HFFc6 (cell line): Measurements from ENCODE around the gene SLC2A9. TPM values are rescaled to one million over a fixed set of nuclear protein-coding genes. Genes with fewer than 3 reads are reported as not detected.

Experiments
- DNase-seq: peaks from one replicate; pipeline ENCODE4 v3.0.0-alpha.2; 2018
- H3K27ac Mint-ChIP-seq: 2 replicates; pipeline ENCODE4 v1.8.0; 2020; ENCODE audit warnings: mild to moderate bottlenecking, mixed read lengths
- H3K27me3 Mint-ChIP-seq: 2 replicates; pipeline ENCODE4 v1.8.0; 2021; ENCODE audit warnings: mild to moderate bottlenecking, moderate library complexity, mixed read lengths; ENCODE audit not compliant: insufficient read depth
- H3K36me3 Mint-ChIP-seq: 2 replicates; pipeline ENCODE4 v1.8.0; 2021; ENCODE audit warnings: low read depth, mixed read lengths
- H3K4me1 Mint-ChIP-seq: 2 replicates; pipeline ENCODE4 v1.8.0; 2020; ENCODE audit warnings: low read depth, mixed read lengths
- H3K4me3 Mint-ChIP-seq: 2 replicates; pipeline ENCODE4 v1.8.0; 2020; ENCODE audit warnings: mild to moderate bottlenecking, moderate library complexity, mixed read lengths
- H3K9me3 Mint-ChIP-seq: 2 replicates; pipeline ENCODE4 v1.8.0; 2020; ENCODE audit warnings: mild to moderate bottlenecking, mixed read lengths
- total RNA-seq, 6 experiments: library from RNA; stranded (reverse); fragmentation: NEBNext Ultra II Directional; extraction: Animal tissue kit (Norgen Biotek cat#: 25700); gene quantifications; 2 replicates in 1 of 6; 3 replicates in 5 of 6; pipeline ENCODE4 v1.2.3, GENCODE V29; 2021
- TF ChIP-seq, protein P1 (sequence below): fragments of 200-600 bp; sonication (generic); IDR thresholded peaks from 2 replicates; pipeline ENCODE4 v1.5.0; 2021; ENCODE audit warnings: antibody characterized with exemption, mild to moderate bottlenecking

The SLC2A9 gene
- total RNA-seq, 6 experiments from 2014 or later: 1.3 to 2.0 (median 1.6) TPM

DNA sequence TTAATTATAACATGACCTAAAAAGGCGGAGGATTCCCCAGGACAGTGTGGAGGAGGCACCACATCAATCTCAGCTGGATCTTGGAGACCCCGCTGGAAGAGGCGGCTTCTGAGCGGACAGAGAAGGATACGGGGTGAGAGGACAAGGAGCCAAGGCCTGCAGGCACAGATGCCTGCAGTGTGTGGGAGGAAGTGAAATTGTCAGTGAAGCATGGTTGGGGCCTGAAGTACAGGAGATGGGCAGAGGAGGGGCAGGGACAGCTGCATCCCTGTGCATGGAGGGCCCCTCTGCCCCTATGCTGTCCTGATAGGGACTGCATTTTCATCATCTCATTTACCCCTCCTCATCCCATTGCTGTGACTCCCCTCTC, 1.7 kb upstream of the SLC2A9 start:
- H3K4me1 Mint-ChIP-seq: peaks cover 27% of the 10 kb centered on the region
- H3K27ac Mint-ChIP-seq: no peak overlapping the region
- H3K27me3 Mint-ChIP-seq: peaks cover 14% of the 10 kb centered on the region
- TF ChIP-seq, protein P1, sequence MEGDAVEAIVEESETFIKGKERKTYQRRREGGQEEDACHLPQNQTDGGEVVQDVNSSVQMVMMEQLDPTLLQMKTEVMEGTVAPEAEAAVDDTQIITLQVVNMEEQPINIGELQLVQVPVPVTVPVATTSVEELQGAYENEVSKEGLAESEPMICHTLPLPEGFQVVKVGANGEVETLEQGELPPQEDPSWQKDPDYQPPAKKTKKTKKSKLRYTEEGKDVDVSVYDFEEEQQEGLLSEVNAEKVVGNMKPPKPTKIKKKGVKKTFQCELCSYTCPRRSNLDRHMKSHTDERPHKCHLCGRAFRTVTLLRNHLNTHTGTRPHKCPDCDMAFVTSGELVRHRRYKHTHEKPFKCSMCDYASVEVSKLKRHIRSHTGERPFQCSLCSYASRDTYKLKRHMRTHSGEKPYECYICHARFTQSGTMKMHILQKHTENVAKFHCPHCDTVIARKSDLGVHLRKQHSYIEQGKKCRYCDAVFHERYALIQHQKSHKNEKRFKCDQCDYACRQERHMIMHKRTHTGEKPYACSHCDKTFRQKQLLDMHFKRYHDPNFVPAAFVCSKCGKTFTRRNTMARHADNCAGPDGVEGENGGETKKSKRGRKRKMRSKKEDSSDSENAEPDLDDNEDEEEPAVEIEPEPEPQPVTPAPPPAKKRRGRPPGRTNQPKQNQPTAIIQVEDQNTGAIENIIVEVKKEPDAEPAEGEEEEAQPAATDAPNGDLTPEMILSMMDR: no peak
- no peaks in the 10 kb centered on the region for H3K36me3 Mint-ChIP-seq
- H3K9me3 Mint-ChIP-seq: no peaks in the 10 kb centered on the region
- DNase-seq: no peak
- no peak overlapping the region for H3K4me3 Mint-ChIP-seq

DNA sequence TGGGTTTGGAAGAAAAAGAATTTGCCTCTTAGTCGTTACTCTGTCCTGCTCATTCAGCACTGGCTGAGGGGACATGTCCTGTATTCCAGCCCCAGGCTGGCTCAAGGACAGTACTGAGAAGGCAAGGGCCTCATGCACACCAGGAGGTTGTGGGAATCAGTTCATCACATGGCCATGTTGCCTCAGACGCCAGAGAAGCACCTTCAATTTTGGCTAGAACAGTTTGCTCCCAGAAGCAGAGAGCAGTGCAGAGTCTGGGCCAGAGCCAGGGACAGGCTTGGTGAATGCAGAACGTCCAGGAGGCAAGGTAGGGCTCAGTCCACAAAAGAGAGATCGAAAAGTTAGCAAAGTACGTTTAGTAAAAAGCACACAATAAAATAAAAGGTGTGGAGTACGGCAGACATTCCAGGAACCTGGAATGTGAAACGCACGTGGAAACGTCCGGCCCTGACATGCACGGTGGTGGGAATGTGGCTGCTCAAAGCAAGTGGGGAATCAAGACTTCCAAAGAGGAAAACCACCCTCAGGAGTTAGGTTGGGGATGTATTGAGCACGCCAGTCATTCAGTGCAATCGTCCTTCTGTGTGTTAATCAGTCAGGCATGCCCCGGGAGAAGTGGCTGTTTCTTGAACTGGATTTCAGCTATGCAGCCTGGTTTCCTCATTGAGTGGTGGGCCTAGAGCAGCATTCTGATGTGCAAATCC, 1.2 kb upstream of the SLC2A9 start:
- Mint-ChIP-seq H3K4me3 (no peak overlapping the region), H3K27me3 (peaks cover 17% of the 10 kb centered on the region), H3K36me3 (no peaks in the 10 kb centered on the region), H3K9me3 (no peaks in the 10 kb centered on the region), H3K4me1 (peaks cover 27% of the 10 kb centered on the region), H3K27ac (no peak overlapping the region)
- DNase-seq: no peak
- TF ChIP-seq, protein P1: no peak

DNA sequence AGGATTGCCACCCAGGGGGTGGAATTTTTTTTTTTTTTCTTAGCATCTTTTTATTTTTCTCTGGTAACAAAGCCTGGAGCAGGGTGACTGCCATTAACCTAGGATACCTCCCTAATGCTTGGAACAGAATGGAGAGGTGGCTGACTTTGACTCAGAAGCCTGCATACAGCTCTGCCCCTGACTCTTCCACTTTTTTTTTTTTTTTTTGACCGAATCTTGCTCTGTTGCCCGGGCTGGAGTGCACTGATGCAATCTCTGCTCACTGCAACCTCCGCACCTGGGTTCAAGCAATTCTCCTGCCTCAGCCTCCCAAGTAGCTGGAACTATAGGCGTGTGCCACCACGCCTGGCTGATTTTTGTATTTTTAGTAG, 341 bp upstream of the SLC2A9 start:
- TF ChIP-seq, protein P1: no peak
- H3K27me3 Mint-ChIP-seq: peaks cover 15% of the 10 kb centered on the region
- peaks cover 27% of the 10 kb centered on the region for H3K4me1 Mint-ChIP-seq
- no peaks in the 10 kb centered on the region for H3K36me3 Mint-ChIP-seq
- no peak for DNase-seq
- no peaks in the 10 kb centered on the region for H3K9me3 Mint-ChIP-seq
- H3K4me3 Mint-ChIP-seq: no peak overlapping the region
- H3K27ac Mint-ChIP-seq: no peak overlapping the region

DNA sequence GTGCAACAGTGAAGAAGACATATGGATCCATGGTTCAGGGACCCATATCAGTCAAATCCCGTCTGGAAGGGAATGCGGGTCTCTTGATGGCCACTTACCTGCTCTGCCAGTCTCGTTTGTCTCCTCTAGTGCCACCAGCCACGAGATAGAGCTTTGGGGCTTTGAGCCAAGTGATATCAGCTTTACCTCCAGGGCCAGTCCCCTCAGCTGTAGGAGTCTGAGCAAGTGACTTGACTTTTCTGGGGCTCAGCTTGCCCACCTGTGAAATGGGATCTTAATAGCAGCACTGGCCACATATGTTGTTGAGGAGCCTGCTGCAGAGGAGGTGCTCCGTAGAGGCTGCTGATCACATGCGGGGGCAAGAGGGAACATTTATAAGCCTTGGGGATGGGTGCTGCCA, 1.2 kb downstream of the SLC2A9 start:
- Mint-ChIP-seq H3K9me3 (no peaks in the 10 kb centered on the region), H3K27ac (no peak overlapping the region), H3K4me1 (peaks cover 27% of the 10 kb centered on the region), H3K4me3 (no peak overlapping the region), H3K27me3 (peaks cover 5% of the 10 kb centered on the region), H3K36me3 (no peaks in the 10 kb centered on the region)
- no peak for DNase-seq
- TF ChIP-seq, protein P1: no peak

DNA sequence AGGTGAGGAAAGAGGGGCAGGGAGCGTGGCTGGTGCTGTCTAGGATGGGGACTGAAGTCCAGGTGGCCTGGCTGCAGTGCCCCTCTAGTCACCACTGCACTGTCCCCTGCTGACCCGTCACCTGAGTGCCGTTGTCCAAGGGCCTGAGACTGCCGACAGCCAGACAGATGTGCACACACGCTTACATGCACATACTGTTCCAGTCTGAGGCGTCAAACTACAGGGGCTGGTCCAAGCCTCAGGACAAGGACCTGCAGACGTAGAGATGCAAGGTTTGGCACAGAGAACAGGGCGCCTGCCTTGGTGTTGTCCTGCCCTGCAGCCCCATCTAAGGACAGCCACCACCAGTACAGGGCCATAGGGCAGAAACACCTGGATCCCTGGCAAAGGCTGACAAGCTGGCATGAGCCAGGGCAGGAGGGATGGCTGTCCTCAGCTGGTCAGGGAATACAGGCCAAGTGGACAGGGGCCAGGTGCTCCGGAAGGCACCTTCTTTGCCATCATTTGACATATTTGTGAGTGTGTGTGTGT, 1.7 kb downstream of the SLC2A9 start:
- H3K27me3 Mint-ChIP-seq: peaks cover 7% of the 10 kb centered on the region
- DNase-seq: no peak
- peak overlapping the region; percentile 88 for H3K4me3 Mint-ChIP-seq
- TF ChIP-seq, protein P1: no peak
- peaks cover 27% of the 10 kb centered on the region for H3K4me1 Mint-ChIP-seq
- H3K36me3 Mint-ChIP-seq: no peaks in the 10 kb centered on the region
- peak overlapping the region; percentile 94 for H3K27ac Mint-ChIP-seq
- no peaks in the 10 kb centered on the region for H3K9me3 Mint-ChIP-seq
